IMR-90 (cell line): ENCODE measurements around the gene ALOX5AP. TPM values are rescaled to one million over a fixed set of nuclear protein-coding genes. Genes with fewer than 3 reads are reported as not detected.

Experiments used
- ATAC-seq: fragments of 200-7000 bp; cut with Tn5 transposase; 2 replicates; pipeline ENCODE4 v1.9.1; 2020; ENCODE audit warnings: low read depth, mild to moderate bottlenecking, moderate library complexity
- BruUV-seq: library from RNA; stranded (reverse); fragments of 400-500 nt; replicated peaks from 2 replicates; lab custom pipeline; 2021; lab: Mats Ljungman, UMichigan
- CTCF ChIA-PET: fragments of 300-600 bp; formaldehyde crosslinking; extraction: SDS; loops from one replicate; lab custom pipeline; 2021; ENCODE audit warnings: antibody characterized with exemption; lab: Yijun Ruan, JAX
- POLR2A ChIA-PET: fragments of 300-600 bp; sonication (Branson Sonifier 250); formaldehyde crosslinking; loops from one replicate; lab custom pipeline; 2022; ENCODE audit warnings: antibody characterized with exemption; ENCODE audit not compliant: unreplicated experiment; lab: Charles Lee
- DNase-seq: peaks from one replicate; pipeline ENCODE4 v3.0.0; 2013
- H2AFZ ChIP-seq: replicated peaks from 2 replicates; pipeline ENCODE3; 2013; ENCODE audit warnings: low read length, mild to moderate bottlenecking; ENCODE audit not compliant: poor library complexity
- H2AK5ac ChIP-seq: 2 replicates; pipeline ENCODE4 v1.6.1; 2013; ENCODE audit warnings: low read depth, low read length, inconsistent platforms
- H2AK9ac ChIP-seq: replicated peaks from 2 replicates; pipeline ENCODE3; 2013; ENCODE audit warnings: mild to moderate bottlenecking, low read depth, low read length, moderate library complexity; ENCODE audit not compliant: poor library complexity
- H2BK120ac ChIP-seq: 2 replicates; pipeline ENCODE4 v1.6.1; 2013; ENCODE audit warnings: low read depth, low read length, inconsistent platforms
- H2BK15ac ChIP-seq: 3 replicates; pipeline ENCODE4 v1.6.1; 2013; ENCODE audit warnings: low read depth, low read length, inconsistent platforms
- H2BK20ac ChIP-seq: 2 replicates; pipeline ENCODE4 v1.6.1; 2013; ENCODE audit warnings: low read depth, mild to moderate bottlenecking, inconsistent platforms, low read length, moderate library complexity
- H2BK5ac ChIP-seq: 2 replicates; pipeline ENCODE4 v1.6.1; 2013; ENCODE audit warnings: mild to moderate bottlenecking, low read depth, low read length, inconsistent platforms; ENCODE audit not compliant: poor library complexity, severe bottlenecking
- H3K14ac ChIP-seq: replicated peaks from 2 replicates; pipeline ENCODE4 v1.6.1; 2013; ENCODE audit warnings: low read depth, low read length, inconsistent platforms
- H3K18ac ChIP-seq: 2 replicates; pipeline ENCODE4 v1.6.1; 2013; ENCODE audit warnings: low read depth, low read length, control low read depth
- H3K23ac ChIP-seq: 2 replicates; pipeline ENCODE4 v1.6.1; 2013; ENCODE audit warnings: low read depth, low read length, inconsistent platforms
- H3K27ac ChIP-seq: 2 replicates; pipeline ENCODE4 v1.5.1; 2013; ENCODE audit warnings: mild to moderate bottlenecking, control low read depth, low read length; ENCODE audit not compliant: insufficient read depth
- H3K27me3 ChIP-seq: 2 replicates; pipeline ENCODE4 v1.6.1; 2013; ENCODE audit warnings: low read length; ENCODE audit not compliant: control insufficient read depth, insufficient read depth
- H3K36me3 ChIP-seq: 2 replicates; pipeline ENCODE4 v1.6.1; 2013; ENCODE audit warnings: low read length, mixed read lengths; ENCODE audit not compliant: control insufficient read depth, insufficient read depth
- H3K4ac ChIP-seq: 2 replicates; pipeline ENCODE4 v1.6.1; 2013; ENCODE audit warnings: low read depth, low read length, inconsistent platforms
- H3K4me1 ChIP-seq: 2 replicates; pipeline ENCODE4 v1.6.1; 2013; ENCODE audit warnings: low read length, mixed read lengths; ENCODE audit not compliant: control insufficient read depth, insufficient read depth
- H3K4me2 ChIP-seq: 2 replicates; pipeline ENCODE4 v1.6.1; 2013; ENCODE audit warnings: low read depth, mild to moderate bottlenecking, control low read depth, low read length, moderate library complexity
- H3K4me3 ChIP-seq: 2 replicates; pipeline ENCODE4 v1.5.1; 2013; ENCODE audit warnings: low read depth, mild to moderate bottlenecking, control low read depth, low read length, moderate library complexity; ENCODE audit not compliant: insufficient read depth
- H3K56ac ChIP-seq: 2 replicates; pipeline ENCODE4 v1.6.1; 2013; ENCODE audit warnings: low read length, inconsistent platforms; ENCODE audit not compliant: insufficient read depth; ENCODE audit errors: extremely low read depth
- H3K79me1 ChIP-seq, 2 experiments: 2 replicates each; pipeline ENCODE4 v1.6.1; 2013; ENCODE audit warnings: low read length in 2 of 2, inconsistent platforms in 1 of 2, low read depth in 1 of 2
- H3K9ac ChIP-seq: 2 replicates; pipeline ENCODE4 v1.6.1; 2013; ENCODE audit warnings: low read depth, low read length, control low read depth
- H3K9me1 ChIP-seq: 2 replicates; pipeline ENCODE4 v1.6.1; 2013; ENCODE audit warnings: low read length, inconsistent platforms; ENCODE audit not compliant: insufficient read depth
- H3K9me3 ChIP-seq: 2 replicates; pipeline ENCODE4 v1.6.1; 2013; ENCODE audit warnings: low read length; ENCODE audit not compliant: control insufficient read depth, insufficient read depth
- H4K20me1 ChIP-seq: 2 replicates; pipeline ENCODE4 v1.6.1; 2013; ENCODE audit warnings: low read length, inconsistent platforms; ENCODE audit not compliant: insufficient read depth
- H4K5ac ChIP-seq: 2 replicates; pipeline ENCODE4 v1.6.1; 2013; ENCODE audit warnings: mild to moderate bottlenecking, low read depth, low read length, control low read depth
- H4K8ac ChIP-seq, 2 experiments: 2 replicates each; pipeline ENCODE4 v1.6.1; 2013; ENCODE audit warnings: low read depth in 2 of 2, low read length in 2 of 2, control low read depth in 1 of 2, inconsistent platforms in 1 of 2
- H4K91ac ChIP-seq: 2 replicates; pipeline ENCODE4 v1.6.1; 2013; ENCODE audit warnings: low read depth, low read length, inconsistent platforms; ENCODE audit not compliant: insufficient read depth
- CHD1 ChIP-seq: IDR thresholded peaks from 2 replicates; pipeline ENCODE4 v1.6.1; 2012; ENCODE audit warnings: low read depth, low read length, improper control_type of control experiment
- NFE2L2 ChIP-seq: fragments of 150-350 bp; IDR thresholded peaks from 2 replicates; pipeline ENCODE4 v1.6.1; 2016; ENCODE audit warnings: low read depth, mild to moderate bottlenecking, low read length
- POLR2A ChIP-seq: IDR thresholded peaks from 2 replicates; pipeline ENCODE4 v1.6.1; 2012; ENCODE audit warnings: mild to moderate bottlenecking, low read depth, low read length
- RAD21 ChIP-seq: IDR thresholded peaks from 2 replicates; pipeline ENCODE4 v1.6.1; 2012; ENCODE audit warnings: low read length, improper control_type of control experiment
- RFX5 ChIP-seq: IDR thresholded peaks from 2 replicates; pipeline ENCODE4 v1.8.0; 2012; ENCODE audit warnings: low read depth, mild to moderate bottlenecking, low read length, moderate library complexity
- WGBS, 2 experiments: methylation state at CpG; one replicate each; pipeline versions ENCODE4 v1.1.5 to v1.1.7; 2013; ENCODE audit warnings: missing lambda C conversion rate in 2 of 2; ENCODE audit not compliant: insufficient read length in 1 of 2; ENCODE audit errors: extremely low coverage in 2 of 2; 5-methylcytosine and 5-hydroxymethylcytosine counted together
- dilution Hi-C: fragments of 300-500 bp; cut with HindIII; formaldehyde crosslinking; loops from one replicate; pipeline ENCODE4 v1.14.3; 2018; ENCODE audit warnings: low sequenced_read_pairs; ENCODE audit not compliant: unreplicated experiment
- in situ Hi-C: fragments of 300-500 bp; cut with MboI; formaldehyde crosslinking; loops from 3 replicates; pipeline ENCODE4 v1.14.3; 2019; ENCODE audit warnings: low sequenced_read_pairs, inconsistent platforms, mixed read lengths
- intact Hi-C: fragments of 100-400 bp; cut with micrococcal nuclease; formaldehyde crosslinking; loops from 2 replicates; pipeline ENCODE4 v1.10.0; 2022
- polyA plus RNA-seq, 3 experiments: library from polyadenylated mRNA; depleted of rRNA; stranded (reverse); fragments of >200 nt; gene quantifications; 2 replicates each; pipeline ENCODE4 v1.2.3, GENCODE V29; 2012; ENCODE audit warnings: low replicate concordance in 1 of 3
- total RNA-seq: library from RNA; depleted of rRNA; stranded (reverse); fragments of >200 nt; gene quantifications from 2 replicates; pipeline ENCODE4 v1.2.3, GENCODE V29; 2012
- TF ChIP-seq, protein P1 (sequence below): fragments of 150-350 bp; IDR thresholded peaks from 2 replicates; pipeline ENCODE4 v1.6.1; 2016; ENCODE audit warnings: low read depth, mild to moderate bottlenecking, low read length, moderate library complexity, borderline replicate concordance
- TF ChIP-seq, protein P2 (sequence below): fragments of 150-350 bp; IDR thresholded peaks from 2 replicates; pipeline ENCODE4 v1.6.1; 2017; ENCODE audit warnings: mild to moderate bottlenecking, antibody characterized with exemption, low read length, low read depth

ALOX5AP gene
- total and polyA plus RNA-seq, 2 of the 4 experiments (the other 2 are of a cell fraction): 0.62 TPM; not detected in 1

DNA sequence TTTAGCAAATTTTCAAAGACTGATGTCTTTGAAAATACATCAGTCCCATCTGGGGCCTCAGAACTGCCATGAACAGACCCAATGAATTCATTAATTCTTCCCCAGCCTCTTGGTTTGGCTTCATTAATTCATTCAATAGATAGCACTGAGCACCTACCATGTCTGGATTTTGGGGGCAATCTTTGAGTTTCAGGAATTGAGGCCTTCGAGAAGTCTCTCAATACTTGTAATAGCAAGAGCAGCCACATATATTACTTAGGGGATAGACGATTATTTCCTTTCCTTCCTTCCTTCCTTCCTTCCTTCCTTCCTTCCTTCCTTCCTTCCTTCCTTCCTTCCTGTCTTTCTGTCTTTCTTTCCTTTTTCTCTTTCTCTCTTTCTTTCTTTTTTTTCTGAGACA is 64.8 kb downstream of the ALOX5AP start:
- no peak for ATAC-seq
- no peak for DNase-seq
- Histone ChIP-seq H3K9ac (no peak overlapping the region), H2AFZ (no peak overlapping the region), H4K5ac (no peak overlapping the region; the same call in 1 of the 2 replicates), H4K20me1 (no peaks in the 10 kb centered on the region), H2BK5ac (no peak overlapping the region), H2AK5ac (no peak overlapping the region), H3K4me3 (no peak overlapping the region), H2BK15ac (peak overlapping the region; percentile 40; the same call in 2 of the 3 replicates), H3K36me3 (no peaks in the 10 kb centered on the region), H2AK9ac (no peak overlapping the region), H3K4ac (peak overlapping the region; percentile 87; the same call in 1 of the 2 replicates), H4K8ac (no peak overlapping the region; a peak in 1 of 4 replicates), H3K79me1 (no peaks in the 10 kb centered on the region), H3K9me3 (no peaks in the 10 kb centered on the region), H2BK20ac (peak overlapping the region; percentile 76), H3K23ac (no peak overlapping the region), H3K18ac (no peak overlapping the region), H3K27ac (no peak overlapping the region), H3K27me3 (no peaks in the 10 kb centered on the region), H3K9me1 (peaks cover 8% of the 10 kb centered on the region), H3K56ac (no peak overlapping the region), H4K91ac (peak overlapping the region; percentile 75), H3K4me1 (peaks cover 29% of the 10 kb centered on the region), H3K4me2 (no peak overlapping the region), H3K14ac (peak overlapping the region; percentile 57; the same call in 1 of the 2 replicates), H2BK120ac (peak overlapping the region; percentile 87; the same call in 1 of the 2 replicates)
- TF ChIP-seq CHD1 (no peak), POLR2A (no peak), RAD21 (no peak), NFE2L2 (no peak), RFX5 (no peak)
- TF ChIP-seq, protein P1, sequence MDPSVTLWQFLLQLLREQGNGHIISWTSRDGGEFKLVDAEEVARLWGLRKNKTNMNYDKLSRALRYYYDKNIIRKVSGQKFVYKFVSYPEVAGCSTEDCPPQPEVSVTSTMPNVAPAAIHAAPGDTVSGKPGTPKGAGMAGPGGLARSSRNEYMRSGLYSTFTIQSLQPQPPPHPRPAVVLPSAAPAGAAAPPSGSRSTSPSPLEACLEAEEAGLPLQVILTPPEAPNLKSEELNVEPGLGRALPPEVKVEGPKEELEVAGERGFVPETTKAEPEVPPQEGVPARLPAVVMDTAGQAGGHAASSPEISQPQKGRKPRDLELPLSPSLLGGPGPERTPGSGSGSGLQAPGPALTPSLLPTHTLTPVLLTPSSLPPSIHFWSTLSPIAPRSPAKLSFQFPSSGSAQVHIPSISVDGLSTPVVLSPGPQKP: no peak
- TF ChIP-seq, protein P2, sequence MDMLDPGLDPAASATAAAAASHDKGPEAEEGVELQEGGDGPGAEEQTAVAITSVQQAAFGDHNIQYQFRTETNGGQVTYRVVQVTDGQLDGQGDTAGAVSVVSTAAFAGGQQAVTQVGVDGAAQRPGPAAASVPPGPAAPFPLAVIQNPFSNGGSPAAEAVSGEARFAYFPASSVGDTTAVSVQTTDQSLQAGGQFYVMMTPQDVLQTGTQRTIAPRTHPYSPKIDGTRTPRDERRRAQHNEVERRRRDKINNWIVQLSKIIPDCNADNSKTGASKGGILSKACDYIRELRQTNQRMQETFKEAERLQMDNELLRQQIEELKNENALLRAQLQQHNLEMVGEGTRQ: no peak
- no TSS peak for BruUV-seq
- CTCF ChIA-PET: no interaction called here
- intact Hi-C loops: loop anchor here (5.0 to 10.0 kb wide), 4 partner anchors 175 to 668 kb away; no protein-coding TSS in a partner anchor
- in situ Hi-C loops: loop anchor here (10.0 to 25.0 kb wide), 3 partner anchors 215 to 665 kb away; partner anchors contain the start of gene HMGB1
- no CpG with 5 or more reads among the region's 2 CpGs for WGBS, 2 experiments
- POLR2A ChIA-PET: no interaction called here
- dilution Hi-C loops: no loop called here
